Stomach (tissue), 4 donors: ENCODE results near the gene DGCR2.

Source experiments
- CTCF ChIP-seq, 7 experiments: fragments of 450-650 bp in 4 of 7; fragments of 200-600 bp in 3 of 7; sonication (generic) in 3 of 7; IDR thresholded peaks; one replicate each; pipeline ENCODE4 v1.5.1; 2016 to 2019; ENCODE audit warnings: antibody characterized with exemption in 7 of 7, control low read depth in 2 of 7, mild to moderate bottlenecking in 1 of 7
- EP300 ChIP-seq: sonication (generic); formaldehyde crosslinking; IDR thresholded peaks from one replicate; pipeline ENCODE4 v1.6.1; 2017; ENCODE audit warnings: antibody characterized with exemption
- POLR2A ChIP-seq, 4 donors: fragments of 450-650 bp; IDR thresholded peaks; one replicate each; pipeline ENCODE4 v1.6.1; 2016; ENCODE audit warnings: antibody characterized with exemption in 4 of 4, control low read depth in 2 of 4, mild to moderate bottlenecking in 1 of 4, moderate library complexity in 1 of 4
- POLR2AphosphoS5 ChIP-seq, 3 donors: sonication (generic); formaldehyde crosslinking; IDR thresholded peaks; one replicate each; pipeline ENCODE4 v1.6.1; 2016; ENCODE audit warnings: antibody characterized with exemption in 3 of 3

GRCh38 chr22:19048531-19048930 lies 73.7 kb downstream of the DGCR2 start:
- TF ChIP-seq CTCF (IDR thresholded peaks at IDR 0.05): no peak
- no peak for TF ChIP-seq EP300
- TF ChIP-seq POLR2A (IDR thresholded peaks at IDR 0.05): no peak
- no peak for TF ChIP-seq POLR2AphosphoS5 (IDR thresholded peaks at IDR 0.05)
